ENCODE measurements around the gene GINS1. TPM values are rescaled to one million over a fixed set of nuclear protein-coding genes. Genes with fewer than 3 reads are reported as not detected.

GINS1 gene
- total RNA-seq, 1 experiment from 2014 or later: 74.3 TPM

DNA sequence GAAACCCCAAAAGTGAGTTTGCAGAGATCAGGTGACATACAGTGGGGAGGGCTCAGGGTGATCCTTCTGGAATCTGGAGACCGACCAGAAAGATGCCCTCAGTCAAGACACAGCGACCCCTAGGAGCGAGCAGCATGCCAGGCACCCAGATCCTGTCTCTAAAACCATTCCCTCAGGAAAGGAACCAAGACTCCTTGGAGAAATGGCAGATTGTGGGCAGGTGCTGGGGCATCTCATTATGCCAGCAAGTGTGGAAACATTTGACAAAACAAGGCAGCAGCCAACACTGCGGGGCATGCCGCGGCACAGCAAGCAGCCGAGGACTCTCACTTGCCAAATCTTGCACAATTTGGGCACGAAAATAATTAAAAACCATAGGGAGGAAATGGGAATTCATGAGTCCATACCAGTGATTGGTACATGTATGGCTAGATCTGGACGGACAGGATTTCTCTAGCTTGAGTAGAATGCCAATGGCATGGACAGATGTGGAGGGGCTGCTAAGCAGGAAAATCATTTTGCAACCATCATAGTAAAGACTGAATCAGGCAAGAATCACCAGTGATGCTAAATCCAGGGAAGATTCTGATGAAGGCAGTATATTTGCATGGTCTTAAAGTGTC, 76.9 kb downstream of the GINS1 start:
- no peak overlapping the region for H4K91ac ChIP-seq (ENCODE audit: insufficient read length, low read depth, low read length)
- H3K9me3 ChIP-seq (ENCODE audit: control insufficient read depth, low read depth, low read length): no peaks in the 10 kb centered on the region
- no peaks in the 10 kb centered on the region; a peak in 1 of 5 replicates for H3K9me3 Mint-ChIP-seq
- peak overlapping the region; percentile 1 to 27 (median 19); a peak in 1 of 7 replicates for H3K27ac Mint-ChIP-seq
- no peak overlapping the region for H2BK120ac ChIP-seq (ENCODE audit: low read depth, low read length, poor library complexity, severe bottlenecking)
- WGBS (ENCODE audit: extremely low coverage, insufficient read length, low lambda C conversion rate): no CpG with 5 or more reads among the region's 9 CpGs
- H2AK5ac ChIP-seq (ENCODE audit: insufficient read length, low read length): no peak overlapping the region
- H3K23ac ChIP-seq (ENCODE audit: insufficient read length, low read depth, low read length): no peak overlapping the region
- no peaks in the 10 kb centered on the region for H4K20me1 ChIP-seq (ENCODE audit: control insufficient read depth, insufficient read depth, insufficient read length)
- no peak overlapping the region for H3K18ac ChIP-seq (ENCODE audit: insufficient read length, low read depth, low read length)
- H3K79me2 ChIP-seq (ENCODE audit: insufficient read depth, low read length): no peaks in the 10 kb centered on the region
- H2BK12ac ChIP-seq (ENCODE audit: insufficient read length, low read depth, low read length): no peak overlapping the region
- H3K23me2 ChIP-seq (ENCODE audit: insufficient read length, low read depth, low read length, poor library complexity, severe bottlenecking): no peaks in the 10 kb centered on the region
- H3K36me3 Mint-ChIP-seq (ENCODE audit: insufficient read depth in 1 of 3, low read depth in 3 of 3): peaks cover 29 to 66% (median 65%) of the 10 kb centered on the region in 3 experiments
- H3K9ac ChIP-seq (ENCODE audit: extremely low read depth, insufficient read length, low read length): no peak overlapping the region
- H3K27me3 ChIP-seq (ENCODE audit: insufficient read depth, low read length): no peaks in the 10 kb centered on the region
- H3K27me3 Mint-ChIP-seq (ENCODE audit: low read depth): no peaks in the 10 kb centered on the region
- no peak overlapping the region for H4K5ac ChIP-seq (ENCODE audit: insufficient read length, low read depth, low read length)
- H3T11ph ChIP-seq (ENCODE audit: low read length): no peak overlapping the region
- no peak overlapping the region for H3K4ac ChIP-seq (ENCODE audit: low read depth, low read length)
- H2BK5ac ChIP-seq (ENCODE audit: insufficient read length, low read length): no peak overlapping the region
- H3K56ac ChIP-seq (ENCODE audit: insufficient read length, low read depth, low read length): no peak overlapping the region
- H3K4me2 ChIP-seq (ENCODE audit: insufficient read depth, insufficient read length, low read length): no peak overlapping the region
- H2BK20ac ChIP-seq (ENCODE audit: low read depth, low read length, poor library complexity, severe bottlenecking): no peak overlapping the region
- no peak overlapping the region for H4K8ac ChIP-seq (replicated peaks; ENCODE audit: insufficient read length, low read depth, low read length)
- no peak for DNase-seq
- no peak overlapping the region for H3K27ac ChIP-seq (ENCODE audit: insufficient read length, low read depth, low read length)
- peaks cover 4 to 19% of the 10 kb centered on the region in 2 experiments for H3K4me1 Mint-ChIP-seq
- H2BK15ac ChIP-seq (ENCODE audit: low read depth, low read length): no peak overlapping the region
- no peak overlapping the region for H2AFZ ChIP-seq (ENCODE audit: low read length)
- H3K4me1 ChIP-seq (ENCODE audit: insufficient read depth, low read length): no peaks in the 10 kb centered on the region
- H3K14ac ChIP-seq (ENCODE audit: insufficient read depth, low read length): no peak overlapping the region
- TF ChIP-seq, protein P1, sequence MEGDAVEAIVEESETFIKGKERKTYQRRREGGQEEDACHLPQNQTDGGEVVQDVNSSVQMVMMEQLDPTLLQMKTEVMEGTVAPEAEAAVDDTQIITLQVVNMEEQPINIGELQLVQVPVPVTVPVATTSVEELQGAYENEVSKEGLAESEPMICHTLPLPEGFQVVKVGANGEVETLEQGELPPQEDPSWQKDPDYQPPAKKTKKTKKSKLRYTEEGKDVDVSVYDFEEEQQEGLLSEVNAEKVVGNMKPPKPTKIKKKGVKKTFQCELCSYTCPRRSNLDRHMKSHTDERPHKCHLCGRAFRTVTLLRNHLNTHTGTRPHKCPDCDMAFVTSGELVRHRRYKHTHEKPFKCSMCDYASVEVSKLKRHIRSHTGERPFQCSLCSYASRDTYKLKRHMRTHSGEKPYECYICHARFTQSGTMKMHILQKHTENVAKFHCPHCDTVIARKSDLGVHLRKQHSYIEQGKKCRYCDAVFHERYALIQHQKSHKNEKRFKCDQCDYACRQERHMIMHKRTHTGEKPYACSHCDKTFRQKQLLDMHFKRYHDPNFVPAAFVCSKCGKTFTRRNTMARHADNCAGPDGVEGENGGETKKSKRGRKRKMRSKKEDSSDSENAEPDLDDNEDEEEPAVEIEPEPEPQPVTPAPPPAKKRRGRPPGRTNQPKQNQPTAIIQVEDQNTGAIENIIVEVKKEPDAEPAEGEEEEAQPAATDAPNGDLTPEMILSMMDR (conservative IDR thresholded peaks at IDR 0.05): peak; percentile 24; the same call in 1 of the 3 replicates
- no peak overlapping the region for H3K4me3 Mint-ChIP-seq
- H3K79me1 ChIP-seq (ENCODE audit: insufficient read depth, low read depth, low read length, poor library complexity, severe bottlenecking): no peaks in the 10 kb centered on the region
